Upper lobe of left lung (tissue), 4 donors: Measurements from ENCODE around the gene GNA12.

Experiments
- CTCF ChIP-seq, 6 experiments: fragments of 450-650 bp in 4 of 6; fragments of 200-600 bp in 2 of 6; sonication (generic) in 2 of 6; IDR thresholded peaks; one replicate each; pipeline ENCODE4 v1.5.1; 2016 to 2019; ENCODE audit warnings: antibody characterized with exemption in 6 of 6
- EP300 ChIP-seq, 4 donors: sonication (generic); formaldehyde crosslinking; IDR thresholded peaks; one replicate each; pipeline ENCODE4 v1.5.1; 2017; ENCODE audit warnings: antibody characterized with exemption in 4 of 4, control low read depth in 2 of 4
- POLR2A ChIP-seq, 4 donors: fragments of 450-650 bp; IDR thresholded peaks; one replicate each; pipeline ENCODE4 v1.5.1; 2016 to 2017; ENCODE audit warnings: antibody characterized with exemption in 4 of 4, mild to moderate bottlenecking in 2 of 4
- POLR2AphosphoS5 ChIP-seq, 2 donors: sonication (generic); formaldehyde crosslinking; IDR thresholded peaks; one replicate each; pipeline ENCODE4 v1.5.1; 2017; ENCODE audit warnings: antibody characterized with exemption in 2 of 2

GRCh38 chr7:2864999-2865670, 21.0 kb upstream of the GNA12 start:
- TF ChIP-seq CTCF (IDR thresholded peaks at IDR 0.05) (peak; percentile 83 to 93 (median 88)), POLR2A (IDR thresholded peaks at IDR 0.05) (no peak), EP300 (IDR thresholded peaks at IDR 0.05) (no peak), POLR2AphosphoS5 (IDR thresholded peaks at IDR 0.05) (no peak)
